HG03039 (cell line): Measurements from ENCODE around the gene PLEKHG7.

ENCODE experiments used
- ATAC-seq: cut with Tn5 transposase; IDR thresholded peaks from one replicate; pipeline ENCODE4 v1.9.1; 2021; ENCODE audit warnings: mild to moderate bottlenecking, moderate library complexity; ENCODE audit not compliant: unreplicated experiment

The PLEKHG7 gene

DNA sequence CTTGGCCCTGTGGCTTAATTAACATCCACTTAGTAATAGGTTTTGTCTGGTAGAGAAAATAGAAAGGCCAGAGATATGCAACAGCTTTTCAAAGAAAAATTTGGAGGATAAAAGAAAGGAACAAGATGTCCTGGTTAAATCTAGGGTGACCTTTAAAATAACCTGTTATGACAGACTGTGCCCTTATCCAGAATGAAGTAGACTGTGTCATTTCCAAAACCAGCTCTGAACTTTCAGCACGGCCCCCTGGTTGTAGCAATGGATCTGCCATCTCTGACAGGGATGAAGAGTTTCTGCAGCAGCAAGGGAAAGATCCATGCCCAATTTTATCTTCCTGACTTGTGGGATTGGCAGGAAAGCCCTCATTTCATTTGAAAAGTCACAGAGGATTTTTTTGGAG is 5.1 kb downstream of the PLEKHG7 start:
- ATAC-seq, result no peak

DNA sequence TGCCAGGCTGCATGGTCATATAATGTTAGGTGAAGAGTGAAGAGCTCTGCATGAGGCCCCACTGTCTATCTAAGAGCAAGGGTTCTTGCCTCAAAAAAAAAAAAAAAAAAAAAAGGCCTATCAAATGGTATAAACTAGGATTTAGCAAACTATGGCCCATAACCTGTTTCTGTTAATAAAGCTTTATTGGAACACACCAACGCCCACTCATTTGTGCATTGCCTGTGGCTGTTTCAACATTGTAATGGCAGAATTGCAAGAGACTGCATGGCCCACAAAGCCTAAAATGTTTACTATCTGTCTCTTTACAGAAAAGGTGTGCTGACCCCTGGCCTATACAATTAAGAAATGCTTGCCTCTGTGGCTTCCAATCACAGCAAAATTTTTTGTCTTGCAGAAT is 12.8 kb downstream of the PLEKHG7 start:
- ATAC-seq, result no peak

DNA sequence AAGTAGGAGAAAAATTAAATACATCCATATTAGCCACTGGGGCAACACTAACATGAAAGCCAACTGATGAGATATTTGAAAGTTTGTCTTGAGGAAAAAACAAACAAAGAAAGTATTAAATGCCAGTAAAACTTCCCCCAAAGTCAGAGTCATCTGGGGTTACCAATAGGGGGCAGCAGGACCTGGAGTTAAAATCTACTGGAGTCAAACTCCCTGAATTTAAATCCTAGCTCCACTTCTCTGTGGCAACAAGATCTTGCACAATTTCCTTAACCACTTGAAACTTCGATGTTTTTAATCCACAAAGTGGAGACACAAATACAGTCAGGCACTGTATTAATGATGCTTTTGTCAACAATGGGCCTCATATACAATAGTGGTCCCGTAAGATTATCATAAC is 14.4 kb downstream of the PLEKHG7 start:
- no peak for ATAC-seq

DNA sequence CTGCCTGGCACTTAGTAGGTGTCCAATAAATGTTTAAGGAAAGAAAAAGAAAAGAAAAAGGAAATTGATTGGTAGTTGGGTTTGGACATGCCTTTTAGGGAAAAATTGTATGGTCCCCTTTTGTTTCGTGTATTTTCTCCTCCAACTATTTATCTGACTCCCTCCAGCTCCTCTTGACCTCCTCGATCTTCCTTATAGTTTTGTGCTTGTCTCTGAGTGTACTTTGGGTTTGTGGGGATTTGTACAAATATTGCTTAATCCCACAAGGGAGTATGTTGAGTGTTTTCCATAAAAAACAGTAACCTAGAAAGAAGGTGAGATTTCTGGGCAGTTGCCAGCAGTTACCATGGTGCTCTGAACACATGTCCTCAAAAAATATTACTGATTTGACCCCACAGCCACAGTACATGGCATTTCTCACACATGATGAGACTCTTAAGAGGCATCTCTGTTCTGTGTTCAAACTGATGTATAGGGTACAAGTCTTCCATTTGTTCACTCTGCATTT is 15.7 kb downstream of the PLEKHG7 start:
- no peak for ATAC-seq

DNA sequence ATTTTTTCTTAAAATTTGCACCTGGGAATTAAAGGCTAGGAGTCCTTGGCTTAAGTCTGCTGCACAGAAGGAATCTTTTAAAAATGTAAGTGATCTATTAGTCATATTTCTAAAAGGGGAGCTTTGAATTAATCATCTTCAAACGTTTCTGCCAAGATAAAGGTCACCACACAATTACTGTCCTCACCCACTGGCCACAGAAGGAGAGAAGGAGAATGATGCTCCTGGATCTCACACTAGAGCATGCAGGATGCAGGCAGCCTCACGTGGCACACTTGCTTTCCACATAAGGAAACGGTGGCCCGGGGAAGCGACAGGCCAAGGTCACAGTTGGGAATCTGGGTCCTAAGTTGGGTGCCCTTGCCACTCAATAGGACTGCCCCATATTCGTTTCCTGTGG is 16.9 kb downstream of the PLEKHG7 start:
- ATAC-seq, result no peak

DNA sequence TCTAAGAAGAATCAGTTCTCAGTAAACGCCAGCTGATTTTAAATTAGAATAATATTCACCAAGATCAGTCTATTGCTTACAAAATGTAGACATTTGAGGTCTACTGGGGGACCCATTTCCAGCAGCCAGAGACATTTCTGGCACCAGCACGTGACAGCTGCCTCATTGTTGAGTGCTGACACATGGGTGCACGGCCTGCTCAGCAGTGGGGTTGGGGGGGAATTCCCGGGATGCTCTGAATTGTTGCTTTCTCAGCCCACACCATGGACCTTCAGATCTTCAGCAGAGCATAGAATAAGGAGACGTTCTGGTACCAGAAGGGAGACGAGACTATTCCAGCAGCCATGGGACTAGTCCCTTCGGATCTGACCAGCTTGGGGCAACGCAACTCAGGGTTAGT is 18.3 kb downstream of the PLEKHG7 start:
- no peak for ATAC-seq

DNA sequence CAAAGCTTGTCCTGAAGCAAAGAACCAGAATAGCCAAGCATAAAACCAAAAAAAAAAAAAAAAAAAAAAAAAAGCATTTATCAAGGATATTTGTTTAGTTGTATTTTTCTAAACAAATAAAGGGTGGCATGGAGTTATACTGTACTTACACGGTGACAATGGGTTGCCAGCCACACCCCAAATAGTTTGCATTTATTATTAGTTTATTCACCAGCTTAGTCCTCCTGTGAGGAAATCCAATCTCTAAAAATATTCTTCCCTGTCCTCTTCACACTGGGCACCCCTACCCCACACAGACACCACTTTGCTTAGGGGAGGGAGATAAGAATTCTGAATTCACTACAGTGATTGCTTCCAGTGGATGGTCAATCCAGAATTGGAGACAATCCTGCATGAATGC is 18.9 kb downstream of the PLEKHG7 start:
- no peak for ATAC-seq

DNA sequence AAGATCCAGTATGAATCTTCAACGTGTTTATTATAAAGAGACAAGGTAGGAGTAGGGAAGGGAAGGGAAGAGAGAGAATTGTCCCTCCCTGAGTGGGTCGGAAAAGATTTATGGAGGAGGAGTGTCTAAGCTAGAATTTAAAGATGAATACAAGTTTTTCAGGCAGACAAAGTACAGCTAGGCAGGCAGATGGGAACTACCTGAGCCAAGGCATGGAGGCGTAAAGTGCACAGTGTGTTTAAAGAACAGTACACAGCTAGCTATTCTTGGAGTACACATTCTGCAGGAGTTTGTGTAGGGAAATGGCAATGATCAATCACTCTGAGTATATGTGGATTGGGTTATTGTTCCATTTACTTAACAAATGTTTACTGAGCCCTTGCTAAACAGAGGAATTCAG is 20.1 kb downstream of the PLEKHG7 start:
- no peak for ATAC-seq

DNA sequence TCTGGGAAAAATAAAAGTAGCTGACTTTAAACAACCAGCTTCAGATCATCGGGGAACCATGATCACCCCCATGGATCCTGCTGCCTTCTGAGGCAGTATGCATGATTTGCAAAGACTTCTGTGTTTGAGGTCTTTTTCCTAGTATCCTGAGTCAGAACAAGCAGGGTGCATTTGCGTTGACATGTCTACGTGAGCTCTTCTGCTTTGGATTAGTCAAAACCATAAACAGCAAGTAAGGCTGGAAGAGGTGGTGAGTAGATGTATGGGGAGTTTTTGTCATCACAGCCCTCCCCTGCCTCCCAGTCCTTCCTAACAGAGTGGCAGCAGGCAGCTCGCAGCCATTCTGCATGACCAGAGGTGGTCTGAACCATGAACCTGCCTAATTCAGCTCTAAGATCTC is 24.1 kb downstream of the PLEKHG7 start:
- ATAC-seq, result no peak

DNA sequence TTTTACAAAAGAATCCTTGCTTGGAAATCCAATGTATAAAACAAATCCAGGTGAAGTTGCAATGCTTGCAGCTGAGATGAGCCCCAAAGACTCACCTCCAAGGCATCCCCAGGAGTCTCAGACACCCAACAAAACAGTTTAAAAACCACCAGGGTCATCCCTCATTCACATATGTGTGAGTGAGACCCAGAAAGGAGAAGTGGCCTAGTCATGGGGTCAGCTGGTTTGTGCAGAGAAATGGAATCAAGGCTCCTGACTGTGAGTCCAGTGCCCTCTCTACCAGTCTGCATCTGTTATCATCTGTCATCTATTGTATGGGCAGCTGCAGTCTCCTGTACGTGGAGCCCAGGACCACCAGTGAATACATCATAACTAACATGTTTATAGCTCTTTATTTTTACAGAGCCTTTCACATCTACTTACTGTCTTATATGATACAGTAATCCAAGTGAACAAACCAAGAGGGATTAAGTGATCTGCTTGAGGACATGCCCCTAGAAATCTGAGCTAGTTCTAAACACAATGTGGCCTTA is 27.1 kb downstream of the PLEKHG7 start:
- ATAC-seq, result no peak

DNA sequence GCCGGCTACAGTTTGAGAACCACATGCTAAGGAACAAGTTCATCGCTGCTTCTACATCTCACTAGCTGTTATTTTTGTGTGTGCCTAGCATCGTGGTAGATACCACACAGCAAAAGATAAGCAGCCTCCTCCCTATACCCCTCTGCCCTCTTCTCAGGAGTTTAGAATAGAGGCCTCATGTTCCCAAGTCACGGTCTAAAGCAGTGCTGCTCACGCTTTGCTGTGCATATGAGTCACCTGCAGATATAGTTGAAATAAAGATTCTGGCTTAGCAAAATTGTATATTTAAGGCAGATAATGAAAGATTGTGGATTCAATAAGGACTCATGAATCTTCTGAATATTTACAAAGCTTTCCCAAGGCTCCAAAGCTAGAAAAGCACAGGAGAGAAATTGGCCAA is 28.0 kb downstream of the PLEKHG7 start:
- no peak for ATAC-seq

DNA sequence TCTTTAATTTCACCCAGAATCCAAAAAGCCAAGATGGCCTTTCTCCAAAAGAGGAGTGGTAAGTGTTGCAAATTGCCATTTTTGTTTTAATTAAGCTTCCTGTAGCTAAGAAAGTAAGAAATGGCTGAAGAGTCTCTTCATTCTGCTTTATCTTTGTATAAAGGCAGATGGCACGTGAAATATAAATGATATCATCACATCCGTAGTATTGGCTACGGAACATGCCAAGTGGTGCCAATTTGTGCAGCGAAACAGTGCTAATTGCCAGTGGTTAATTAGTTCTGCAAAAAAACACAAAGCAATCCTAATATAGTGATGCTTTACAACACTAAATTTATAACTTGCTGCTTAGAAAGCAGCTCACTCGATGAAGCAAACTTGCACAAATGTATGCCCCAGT is 29.4 kb downstream of the PLEKHG7 start:
- no peak for ATAC-seq

DNA sequence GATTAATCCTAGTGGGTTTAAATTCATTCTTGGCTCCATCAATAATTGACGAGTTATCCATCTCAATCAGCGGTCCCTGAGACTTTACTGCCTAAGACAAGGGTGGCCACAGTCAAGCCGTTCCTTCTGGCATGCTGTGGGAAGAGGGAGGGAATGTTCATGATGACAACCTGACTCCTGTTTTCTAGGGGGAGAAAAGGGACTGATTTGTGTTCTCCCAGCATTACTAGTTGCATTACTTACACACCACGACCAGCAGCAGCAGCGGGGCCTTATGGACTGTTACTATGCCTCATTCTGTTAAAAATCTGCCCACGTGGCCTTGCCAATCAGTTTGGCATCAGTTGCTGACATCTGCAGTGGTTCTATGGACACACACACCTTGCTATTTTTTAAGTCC is 29.9 kb downstream of the PLEKHG7 start:
- ATAC-seq, result no peak

DNA sequence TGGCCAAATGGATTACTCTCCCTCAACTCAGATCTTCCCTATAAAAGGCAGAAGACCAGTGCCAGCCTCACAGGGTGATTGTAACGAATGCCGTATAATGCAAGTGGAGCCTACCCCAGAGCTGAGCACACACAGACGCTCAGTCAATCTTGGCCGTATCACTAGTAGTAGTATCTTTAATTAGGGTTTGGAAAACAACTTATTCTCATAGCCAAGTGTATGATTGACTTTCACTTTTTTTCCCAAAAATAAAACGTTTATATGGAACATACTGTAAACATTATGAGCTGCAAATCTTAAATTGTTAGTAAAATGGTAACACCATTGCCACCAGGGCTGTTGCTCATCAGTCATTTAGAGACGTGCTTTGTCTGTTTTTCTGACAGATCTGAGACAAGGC is 30.4 kb downstream of the PLEKHG7 start:
- ATAC-seq, result no peak

DNA sequence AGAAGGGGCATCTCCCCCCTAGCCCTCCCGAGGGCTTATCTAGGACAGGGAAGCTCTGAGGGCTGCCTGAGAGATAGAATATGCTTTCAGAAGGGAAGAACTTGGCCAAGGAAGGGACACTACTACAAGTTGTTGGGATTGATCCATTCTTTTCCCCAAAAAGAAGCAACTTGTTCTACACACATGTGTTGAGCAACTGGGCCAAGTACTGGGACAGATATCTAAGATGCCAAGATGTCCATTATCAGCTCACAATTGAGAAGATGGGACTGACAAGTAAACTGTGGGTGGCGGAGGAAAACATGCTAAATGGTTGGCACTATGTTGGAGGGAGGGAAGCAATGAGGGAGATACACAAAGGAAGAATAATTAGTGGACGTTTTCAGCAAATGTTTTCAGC is 30.9 kb downstream of the PLEKHG7 start:
- ATAC-seq, result no peak

DNA sequence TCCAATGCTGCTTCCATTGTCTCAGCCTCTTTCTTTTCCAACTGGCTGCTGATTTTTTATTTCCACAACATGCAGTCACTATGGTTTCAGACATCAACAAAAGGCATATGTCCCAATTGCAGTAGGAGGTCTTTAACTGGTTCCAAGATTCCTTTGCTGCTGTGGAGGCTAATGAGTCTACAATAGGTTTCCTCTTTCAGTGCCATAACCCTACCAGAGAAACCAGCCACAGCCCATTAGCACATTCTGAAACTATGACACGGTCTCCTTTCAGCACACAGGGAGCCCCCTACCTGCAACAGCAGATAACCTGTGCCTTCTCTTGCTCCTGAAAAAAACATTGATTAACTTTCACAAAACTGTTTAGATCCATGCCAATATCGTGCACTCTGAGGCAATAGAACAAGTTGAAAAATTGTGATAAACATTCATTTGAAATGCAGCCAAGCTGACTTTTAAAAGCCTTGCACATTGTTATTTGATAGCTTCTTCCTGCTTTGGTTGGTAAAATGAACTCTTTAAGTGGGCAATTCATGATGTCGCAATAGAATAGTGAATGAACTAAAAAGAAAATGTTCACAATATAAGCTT is 32.4 kb downstream of the PLEKHG7 start:
- ATAC-seq, result no peak

DNA sequence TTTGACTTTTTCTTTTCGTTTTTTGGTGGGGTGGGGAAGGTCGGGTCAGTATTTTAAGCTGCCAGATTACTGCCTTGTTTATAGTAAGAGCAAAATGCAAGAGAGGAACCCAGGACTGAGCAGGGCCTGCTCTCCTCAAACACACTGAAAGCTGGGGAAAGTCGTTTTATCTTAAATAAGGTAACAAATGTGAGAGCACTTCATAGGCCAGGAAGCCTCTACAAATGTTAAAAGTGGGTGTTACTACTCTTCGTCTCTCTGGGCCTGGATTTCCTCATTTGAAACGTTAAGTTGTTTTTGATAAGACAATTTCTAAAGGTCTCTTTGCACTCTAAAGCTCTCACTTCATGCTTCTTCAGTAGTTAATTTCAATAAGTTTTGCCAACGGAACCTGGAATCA is 33.8 kb downstream of the PLEKHG7 start:
- no peak for ATAC-seq

DNA sequence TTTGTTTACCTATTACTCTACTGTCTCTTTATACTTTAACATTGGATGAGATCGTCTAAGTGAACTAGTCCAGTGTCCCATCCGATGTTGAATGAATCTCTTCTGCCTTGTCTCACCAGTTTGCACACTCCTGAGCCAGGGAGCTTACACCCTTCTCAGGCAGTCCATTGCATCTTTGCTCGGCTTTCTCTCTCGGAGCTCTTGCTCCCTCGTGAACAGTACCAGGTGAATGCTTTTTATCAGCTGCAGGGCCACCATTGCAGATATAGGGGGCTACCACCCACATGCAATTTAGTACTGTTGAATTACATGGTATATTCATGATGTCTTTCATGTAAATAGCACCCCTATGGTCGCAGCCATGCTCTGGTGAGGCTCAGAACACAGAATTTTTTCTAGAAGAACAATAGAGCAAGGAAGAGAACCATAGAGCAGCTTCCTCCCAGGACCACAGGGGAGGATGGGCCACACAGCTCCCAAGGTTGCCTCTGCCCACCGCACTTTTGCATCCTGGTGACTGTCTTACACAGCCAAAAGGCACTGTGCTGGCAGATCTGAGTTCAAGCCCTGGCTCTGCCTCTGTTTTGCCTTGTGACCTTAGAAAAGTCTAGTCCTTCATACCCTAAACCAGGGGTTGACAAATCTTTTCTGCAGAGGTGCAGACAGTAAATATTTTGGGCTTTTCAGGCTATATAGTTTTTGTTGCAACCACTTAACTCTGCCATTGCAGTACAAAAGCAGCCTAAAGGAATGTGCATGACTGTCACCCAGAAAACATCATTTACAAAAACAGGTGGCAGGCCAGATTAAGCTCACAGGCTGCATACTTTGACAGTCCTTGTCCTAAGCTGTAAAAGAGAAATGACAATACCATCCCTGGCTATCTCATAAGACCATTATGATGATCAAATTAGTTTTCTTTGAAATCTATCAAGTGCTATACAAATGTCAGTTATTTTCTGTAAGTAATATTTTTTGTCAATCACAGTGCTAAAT is 35.4 kb downstream of the PLEKHG7 start:
- ATAC-seq, result no peak

DNA sequence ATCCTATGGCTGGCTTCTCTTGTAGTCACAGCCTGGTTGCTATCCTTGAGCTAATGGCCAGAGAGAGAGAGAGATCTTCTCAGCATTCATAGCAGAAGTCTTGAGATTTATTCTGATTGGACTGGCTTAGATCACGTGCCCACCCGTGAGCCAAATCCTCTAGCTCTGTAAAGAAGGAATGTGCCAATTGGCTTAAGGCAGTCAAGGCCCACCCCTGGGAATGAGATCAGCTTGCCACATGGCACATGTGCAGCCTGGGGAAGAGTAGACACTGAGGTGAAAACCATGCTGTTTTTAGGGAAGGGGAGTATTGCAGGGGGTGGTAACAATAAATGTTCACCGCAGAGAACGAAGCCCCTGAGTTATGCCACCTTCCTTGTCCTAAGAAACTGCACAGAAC is 36.3 kb downstream of the PLEKHG7 start:
- no peak for ATAC-seq

DNA sequence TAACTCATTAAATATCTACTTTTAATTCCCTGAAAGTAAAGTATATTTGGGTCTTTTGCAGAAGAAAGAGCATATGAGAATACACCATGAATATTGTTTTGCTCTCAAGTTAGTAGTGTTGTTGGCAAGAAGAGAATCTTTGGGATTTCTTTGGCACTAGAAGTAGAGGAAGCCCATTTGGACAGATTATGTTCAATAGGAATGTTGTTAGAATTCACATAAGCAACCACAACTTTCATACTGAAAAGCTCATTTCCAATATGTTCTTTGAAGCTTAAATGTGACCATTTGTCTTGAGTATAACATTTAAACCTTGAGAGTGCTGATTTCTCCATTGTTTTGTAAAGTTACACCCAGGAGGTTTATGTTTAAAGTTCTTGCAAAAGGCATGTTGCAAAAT is 37.6 kb downstream of the PLEKHG7 start:
- ATAC-seq, result no peak

DNA sequence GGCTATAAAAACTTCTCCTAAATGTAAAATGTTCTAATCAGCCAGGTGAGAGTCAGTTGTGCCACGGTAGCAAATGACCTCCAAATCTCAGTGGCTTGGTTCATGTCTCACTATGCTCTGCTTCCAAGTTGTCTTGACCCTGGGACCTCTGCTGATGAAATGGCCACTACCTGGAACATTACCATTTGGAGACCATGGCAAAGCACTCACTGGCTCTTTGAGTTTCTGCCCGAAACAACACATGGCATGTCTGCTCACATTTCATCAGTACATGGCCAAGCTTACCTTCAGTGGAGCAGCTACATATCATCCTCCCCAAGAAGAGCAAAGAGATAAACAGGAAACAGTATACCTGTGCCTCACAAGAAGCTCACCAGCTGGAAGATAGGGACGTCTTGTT is 40.2 kb downstream of the PLEKHG7 start:
- no peak for ATAC-seq
